IMR-90 (cell line): ENCODE measurements around the gene ABT1. TPM values are rescaled to one million over a fixed set of nuclear protein-coding genes. Genes with fewer than 3 reads are reported as not detected.

Experiments
- polyA plus RNA-seq, 3 experiments: library from polyadenylated mRNA; depleted of rRNA; stranded (reverse); fragments of >200 nt; gene quantifications; 2 replicates each; pipeline ENCODE4 v1.2.3, GENCODE V29; 2012; ENCODE audit warnings: low replicate concordance in 1 of 3
- total RNA-seq: library from RNA; depleted of rRNA; stranded (reverse); fragments of >200 nt; gene quantifications from 2 replicates; pipeline ENCODE4 v1.2.3, GENCODE V29; 2012; rRNA removed

ABT1 gene
- total and polyA plus RNA-seq, 2 of the 4 experiments (the other 2 are of a cell fraction) = 15.2 to 15.4 TPM

Other genes with a start within 250 kb of the ABT1 start
- gene BTN3A2, start 231.8 kb upstream of the ABT1 start, total RNA-seq = 17.2 and 20.4 TPM in 2 replicates
- gene BTN3A2, start 231.8 kb upstream of the ABT1 start, polyA plus RNA-seq (2012; rRNA removed) = 14.8 and 15.7 TPM in 2 replicates
- gene BTN2A2, start 213.8 kb upstream of the ABT1 start, total RNA-seq = 10.6 and 12.5 TPM in 2 replicates
- 9.8 and 15.2 TPM in 2 replicates for gene BTN2A2, start 213.8 kb upstream of the ABT1 start, polyA plus RNA-seq (2012; rRNA removed)
- 15.3 and 16.5 TPM in 2 replicates for gene BTN3A1, start 194.7 kb upstream of the ABT1 start, total RNA-seq
- 9.8 and 14.4 TPM in 2 replicates for gene BTN3A1, start 194.7 kb upstream of the ABT1 start, polyA plus RNA-seq (2012; rRNA removed)
- gene BTN3A3, start 156.4 kb upstream of the ABT1 start, total RNA-seq = 14.4 and 15.8 TPM in 2 replicates
- gene BTN3A3, start 156.4 kb upstream of the ABT1 start, polyA plus RNA-seq (2012; rRNA removed) = 12.4 and 14.8 TPM in 2 replicates
- 11.4 and 13.6 TPM in 2 replicates for gene BTN2A1, start 139.0 kb upstream of the ABT1 start, total RNA-seq
- 37.9 and 40.2 TPM in 2 replicates for gene BTN2A1, start 139.0 kb upstream of the ABT1 start, polyA plus RNA-seq (2012; rRNA removed)
- not detected in 2 replicates for gene BTN1A1, start 96.7 kb upstream of the ABT1 start, total RNA-seq
- not detected in 2 replicates for gene BTN1A1, start 96.7 kb upstream of the ABT1 start, polyA plus RNA-seq (2012; rRNA removed)
- 49.2 and 50.2 TPM in 2 replicates for gene HMGN4, start 58.6 kb upstream of the ABT1 start, total RNA-seq
- 36.0 and 46.4 TPM in 2 replicates for gene HMGN4, start 58.6 kb upstream of the ABT1 start, polyA plus RNA-seq (2012; rRNA removed)
- gene ZNF322, start 62.8 kb downstream of the ABT1 start, total RNA-seq = 18.9 and 23.3 TPM in 2 replicates
- 3.1 and 5.3 TPM in 2 replicates for gene ZNF322, start 62.8 kb downstream of the ABT1 start, polyA plus RNA-seq (2012; rRNA removed)